Measurements from ENCODE around the gene PDE6A. TPM values are rescaled to one million over a fixed set of nuclear protein-coding genes. Genes with fewer than 3 reads are reported as not detected.
A peak's percentile ranks its signal among the peaks of the same experiment; 100 is the strongest.

The PDE6A gene
- total RNA-seq, 8 experiments from 2014 or later: 0.07 to 0.85 (median 0.27) TPM; not detected in 1

- WGBS, 10 experiments: 33 to 100% (median 85%) methylated on average over 1 to 7 of the region's 8 CpGs; no CpG with 5 or more reads in 2 of the 10 experiments
- Histone ChIP-seq H3K4me1 (replicated peaks in 1 of 2) (peaks cover 0 to 7% of the 10 kb centered on the region in 2 donors), H3K27ac (no peak overlapping the region), H3K4me3 (no peak overlapping the region)
- in situ Hi-C loops (cut with MboI; ENCODE audit: low pct_unique_long_range_greater_than_20kb in 2 of 9, low sequenced_read_pairs in 9 of 9, unreplicated experiment in 9 of 9): no loop called here
- no peak for ATAC-seq (replicated peaks in 6 of 8)
Measured at GRCh38 chr5:149935431-149935901, 9.1 kb downstream of the PDE6A start.

- H3K27ac ChIP-seq: no peak overlapping the region
- ATAC-seq (replicated peaks in 6 of 8): peak in 1 of 8 experiments; percentile 92
- 36 to 86% (median 68%) methylated on average over 1 to 13 of the region's 25 CpGs for WGBS, 10 experiments
Measured at GRCh38 chr5:149932445-149933350, 11.9 kb downstream of the PDE6A start.

GRCh38 chr5:149931992-149932436, 12.6 kb downstream of the PDE6A start:
- WGBS, 10 experiments: 31 to 88% (median 82%) methylated on average over 9 to 14 of the region's 14 CpGs; no CpG with 5 or more reads in 1 of the 10 experiments
- in situ Hi-C loops (cut with MboI; ENCODE audit: low pct_unique_long_range_greater_than_20kb in 2 of 9, low sequenced_read_pairs in 9 of 9, unreplicated experiment in 9 of 9): no loop called here
- Histone ChIP-seq H3K27ac (no peak overlapping the region), H3K4me1 (replicated peaks in 1 of 2) (no peaks in the 10 kb centered on the region), H3K4me3 (no peak overlapping the region)
- no peak for ATAC-seq (replicated peaks in 6 of 8)

More at GRCh38 chr5:149932445-149933350, 11.9 kb downstream of the PDE6A start:
- no peak overlapping the region for H3K4me3 ChIP-seq
- in situ Hi-C loops (cut with MboI; ENCODE audit: low pct_unique_long_range_greater_than_20kb in 2 of 9, low sequenced_read_pairs in 9 of 9, unreplicated experiment in 9 of 9): no loop called here
- peaks cover 0 to 2% of the 10 kb centered on the region in 2 donors for H3K4me1 ChIP-seq (replicated peaks in 1 of 2)

- 53 to 89% (median 80%) methylated on average over 5 to 7 of the region's 7 CpGs for WGBS, 10 experiments
- ATAC-seq (replicated peaks in 6 of 8): no peak
- in situ Hi-C loops (cut with MboI; ENCODE audit: low pct_unique_long_range_greater_than_20kb in 2 of 9, low sequenced_read_pairs in 9 of 9, unreplicated experiment in 9 of 9): no loop called here
- Histone ChIP-seq H3K27ac (no peak overlapping the region), H3K4me1 (replicated peaks in 1 of 2) (no peaks in the 10 kb centered on the region), H3K4me3 (no peak overlapping the region)
Measured at GRCh38 chr5:149930749-149931574, 13.6 kb downstream of the PDE6A start.

GRCh38 chr5:149930043-149930748, 14.4 kb downstream of the PDE6A start:
- in situ Hi-C loops (cut with MboI; ENCODE audit: low pct_unique_long_range_greater_than_20kb in 2 of 9, low sequenced_read_pairs in 9 of 9, unreplicated experiment in 9 of 9): no loop called here
- WGBS, 10 experiments: 0 to 100% (median 87%) methylated on average over 1 to 6 of the region's 6 CpGs; no CpG with 5 or more reads in 1 of the 10 experiments
- no peak overlapping the region for H3K27ac ChIP-seq
- H3K4me3 ChIP-seq: no peak overlapping the region
- H3K4me1 ChIP-seq (replicated peaks in 1 of 2): no peaks in the 10 kb centered on the region
- peak in 1 of 8 experiments; percentile 81 for ATAC-seq (replicated peaks in 6 of 8)

GRCh38 chr5:149924486-149924885, 20.1 kb downstream of the PDE6A start:
- H3K4me1 ChIP-seq (replicated peaks in 1 of 2): no peaks in the 10 kb centered on the region
- H3K4me3 ChIP-seq: no peak overlapping the region
- WGBS, 10 experiments: 50 to 83% (median 72%) methylated on average over 1 to 5 of the region's 5 CpGs; no CpG with 5 or more reads in 2 of the 10 experiments
- ATAC-seq (replicated peaks in 6 of 8): no peak
- in situ Hi-C loops (cut with MboI; ENCODE audit: low pct_unique_long_range_greater_than_20kb in 2 of 9, low sequenced_read_pairs in 9 of 9, unreplicated experiment in 9 of 9): no loop called here
- H3K27ac ChIP-seq: no peak overlapping the region

- WGBS, 10 experiments: 0 to 83% (median 63%) methylated on average over 1 to 6 of the region's 6 CpGs; no CpG with 5 or more reads in 1 of the 10 experiments
- Histone ChIP-seq H3K27ac (no peak overlapping the region), H3K4me3 (no peak overlapping the region), H3K4me1 (replicated peaks in 1 of 2) (no peaks in the 10 kb centered on the region)
- in situ Hi-C loops (cut with MboI; ENCODE audit: low pct_unique_long_range_greater_than_20kb in 2 of 9, low sequenced_read_pairs in 9 of 9, unreplicated experiment in 9 of 9): no loop called here
- ATAC-seq (replicated peaks in 6 of 8): no peak
Measured at GRCh38 chr5:149922950-149923349, 21.6 kb downstream of the PDE6A start.

- Histone ChIP-seq H3K4me3 (no peak overlapping the region), H3K4me1 (replicated peaks in 1 of 2) (no peaks in the 10 kb centered on the region), H3K27ac (no peak overlapping the region)
- no peak for ATAC-seq (replicated peaks in 6 of 8)
- in situ Hi-C loops (cut with MboI; ENCODE audit: low pct_unique_long_range_greater_than_20kb in 2 of 9, low sequenced_read_pairs in 9 of 9, unreplicated experiment in 9 of 9): no loop called here
- 20 to 93% (median 70%) methylated on average over 1 to 3 of the region's 3 CpGs; no CpG with 5 or more reads in 3 of the 10 experiments for WGBS, 10 experiments
Measured at GRCh38 chr5:149921597-149921996, 23.0 kb downstream of the PDE6A start.

- ATAC-seq (replicated peaks in 6 of 8): no peak
- WGBS, 10 experiments: 51 to 92% (median 81%) methylated on average over 2 to 6 of the region's 6 CpGs; no CpG with 5 or more reads in 1 of the 10 experiments
Measured at GRCh38 chr5:149917073-149917676, 27.4 kb downstream of the PDE6A start.

GRCh38 chr5:149916334-149917072, 28.1 kb downstream of the PDE6A start:
- Histone ChIP-seq H3K4me1 (replicated peaks in 1 of 2) (no peaks in the 10 kb centered on the region), H3K27ac (no peak overlapping the region), H3K4me3 (no peak overlapping the region)
- in situ Hi-C loops (cut with MboI; ENCODE audit: low pct_unique_long_range_greater_than_20kb in 2 of 9, low sequenced_read_pairs in 9 of 9, unreplicated experiment in 9 of 9): no loop called here
- ATAC-seq (replicated peaks in 6 of 8): no peak
- 56 to 98% (median 87%) methylated on average over 2 to 7 of the region's 7 CpGs for WGBS, 10 experiments

More at GRCh38 chr5:149917073-149917676, 27.4 kb downstream of the PDE6A start:
- in situ Hi-C loops (cut with MboI; ENCODE audit: low pct_unique_long_range_greater_than_20kb in 2 of 9, low sequenced_read_pairs in 9 of 9, unreplicated experiment in 9 of 9): no loop called here
- H3K27ac ChIP-seq: no peak overlapping the region
- H3K4me3 ChIP-seq: no peak overlapping the region
- no peaks in the 10 kb centered on the region for H3K4me1 ChIP-seq (replicated peaks in 1 of 2)

GRCh38 chr5:149915392-149916260, 29.0 kb downstream of the PDE6A start:
- Histone ChIP-seq H3K4me1 (replicated peaks in 1 of 2) (no peaks in the 10 kb centered on the region), H3K27ac (no peak overlapping the region), H3K4me3 (no peak overlapping the region)
- in situ Hi-C loops (cut with MboI; ENCODE audit: low pct_unique_long_range_greater_than_20kb in 2 of 9, low sequenced_read_pairs in 9 of 9, unreplicated experiment in 9 of 9): no loop called here
- 43 to 86% (median 71%) methylated on average over 2 to 7 of the region's 7 CpGs; no CpG with 5 or more reads in 2 of the 10 experiments for WGBS, 10 experiments
- ATAC-seq (replicated peaks in 6 of 8): no peak

Data from motor neuron (in vitro differentiated cells).